HL-60 (cell line): ENCODE measurements around the gene ALPL.

ENCODE experiments used
- DNase-seq, 2 experiments: peaks; one replicate each; pipeline ENCODE4 v3.0.0-alpha.2; 2010 to 2020; ENCODE audit warnings: low read depth in 1 of 2, low spot score in 1 of 2
- H3K27ac ChIP-seq: fragments of 250-450 bp; sonication (Bioruptor Pico); replicated peaks from 2 replicates; pipeline ENCODE4 v1.5.1; 2020; ENCODE audit warnings: mild to moderate bottlenecking, moderate library complexity
- H3K27me3 ChIP-seq: fragments of 250-450 bp; sonication (Bioruptor Pico); 2 replicates; pipeline ENCODE4 v1.5.1; 2021; ENCODE audit warnings: mild to moderate bottlenecking, moderate library complexity; ENCODE audit not compliant: insufficient read depth, poor library complexity, severe bottlenecking
- H3K4me3 ChIP-seq: replicated peaks from 2 replicates; pipeline ENCODE4 v1.5.1; 2011; ENCODE audit warnings: mild to moderate bottlenecking, control low read depth, low read length; ENCODE audit not compliant: insufficient read depth
- CTCF ChIP-seq: IDR thresholded peaks from one replicate; pipeline ENCODE4 v1.5.1; 2011; ENCODE audit warnings: low read length, control low read depth, inconsistent platforms; ENCODE audit not compliant: insufficient read depth
- GABPA ChIP-seq: IDR thresholded peaks from 2 replicates; pipeline ENCODE4 v1.6.1; 2012; ENCODE audit warnings: low read depth
- POLR2AphosphoS5 ChIP-seq: IDR thresholded peaks from 2 replicates; pipeline ENCODE4 v1.6.1; 2012; ENCODE audit warnings: low read depth
- SPI1 ChIP-seq: IDR thresholded peaks from 2 replicates; pipeline ENCODE4 v1.6.1; 2012; ENCODE audit warnings: low read depth, mild to moderate bottlenecking, borderline replicate concordance
- TF ChIP-seq, protein P1 (sequence below): IDR thresholded peaks from 2 replicates; pipeline ENCODE4 v1.6.1; 2012; ENCODE audit warnings: low read depth; ENCODE audit not compliant: insufficient replicate concordance

The ALPL gene

DNA sequence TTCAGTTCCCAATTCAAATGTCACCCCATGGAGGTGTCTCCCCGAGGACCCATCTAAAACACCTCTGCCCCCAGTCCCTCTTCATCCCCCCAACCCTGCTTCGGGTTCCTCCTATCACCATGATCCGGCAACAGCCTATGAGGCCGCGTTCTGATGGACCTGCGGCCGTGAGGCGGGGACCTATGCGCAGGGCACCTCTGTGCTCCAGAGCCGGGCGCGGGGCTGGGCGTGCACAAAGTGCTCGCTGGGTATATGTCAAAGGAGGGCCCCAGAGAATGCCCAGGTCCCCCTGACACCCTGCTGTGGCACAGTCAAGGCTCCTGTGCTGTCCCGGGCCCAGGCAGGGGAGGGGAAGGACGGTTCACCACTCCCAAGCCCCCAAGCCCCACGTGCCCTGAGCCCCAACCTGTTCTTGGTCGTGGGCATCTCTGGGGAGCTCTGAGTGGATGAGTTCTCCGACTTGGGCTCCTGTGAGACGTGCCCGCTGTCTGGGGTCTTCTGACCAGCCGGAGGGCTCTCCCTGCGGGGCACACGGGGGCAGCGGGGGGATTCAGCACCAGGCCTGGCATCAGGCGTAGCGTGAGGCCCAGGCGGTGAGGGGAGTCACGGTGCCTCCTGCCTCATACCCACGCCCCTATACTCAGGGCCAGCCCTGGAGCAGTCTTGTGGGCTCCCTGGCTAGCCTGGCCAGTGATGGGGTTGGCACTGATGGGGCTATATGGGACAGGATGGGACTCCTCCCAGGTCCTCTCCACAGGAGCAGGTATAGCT, 92.2 kb downstream of the ALPL start:
- TF ChIP-seq GABPA (no peak), CTCF (no peak), POLR2AphosphoS5 (no peak), SPI1 (no peak)
- TF ChIP-seq, protein P1, sequence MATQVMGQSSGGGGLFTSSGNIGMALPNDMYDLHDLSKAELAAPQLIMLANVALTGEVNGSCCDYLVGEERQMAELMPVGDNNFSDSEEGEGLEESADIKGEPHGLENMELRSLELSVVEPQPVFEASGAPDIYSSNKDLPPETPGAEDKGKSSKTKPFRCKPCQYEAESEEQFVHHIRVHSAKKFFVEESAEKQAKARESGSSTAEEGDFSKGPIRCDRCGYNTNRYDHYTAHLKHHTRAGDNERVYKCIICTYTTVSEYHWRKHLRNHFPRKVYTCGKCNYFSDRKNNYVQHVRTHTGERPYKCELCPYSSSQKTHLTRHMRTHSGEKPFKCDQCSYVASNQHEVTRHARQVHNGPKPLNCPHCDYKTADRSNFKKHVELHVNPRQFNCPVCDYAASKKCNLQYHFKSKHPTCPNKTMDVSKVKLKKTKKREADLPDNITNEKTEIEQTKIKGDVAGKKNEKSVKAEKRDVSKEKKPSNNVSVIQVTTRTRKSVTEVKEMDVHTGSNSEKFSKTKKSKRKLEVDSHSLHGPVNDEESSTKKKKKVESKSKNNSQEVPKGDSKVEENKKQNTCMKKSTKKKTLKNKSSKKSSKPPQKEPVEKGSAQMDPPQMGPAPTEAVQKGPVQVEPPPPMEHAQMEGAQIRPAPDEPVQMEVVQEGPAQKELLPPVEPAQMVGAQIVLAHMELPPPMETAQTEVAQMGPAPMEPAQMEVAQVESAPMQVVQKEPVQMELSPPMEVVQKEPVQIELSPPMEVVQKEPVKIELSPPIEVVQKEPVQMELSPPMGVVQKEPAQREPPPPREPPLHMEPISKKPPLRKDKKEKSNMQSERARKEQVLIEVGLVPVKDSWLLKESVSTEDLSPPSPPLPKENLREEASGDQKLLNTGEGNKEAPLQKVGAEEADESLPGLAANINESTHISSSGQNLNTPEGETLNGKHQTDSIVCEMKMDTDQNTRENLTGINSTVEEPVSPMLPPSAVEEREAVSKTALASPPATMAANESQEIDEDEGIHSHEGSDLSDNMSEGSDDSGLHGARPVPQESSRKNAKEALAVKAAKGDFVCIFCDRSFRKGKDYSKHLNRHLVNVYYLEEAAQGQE: no peak
- Histone ChIP-seq H3K4me3 (no peak overlapping the region), H3K27me3 (no peaks in the 10 kb centered on the region), H3K27ac (no peak overlapping the region)
- no peak for DNase-seq

DNA sequence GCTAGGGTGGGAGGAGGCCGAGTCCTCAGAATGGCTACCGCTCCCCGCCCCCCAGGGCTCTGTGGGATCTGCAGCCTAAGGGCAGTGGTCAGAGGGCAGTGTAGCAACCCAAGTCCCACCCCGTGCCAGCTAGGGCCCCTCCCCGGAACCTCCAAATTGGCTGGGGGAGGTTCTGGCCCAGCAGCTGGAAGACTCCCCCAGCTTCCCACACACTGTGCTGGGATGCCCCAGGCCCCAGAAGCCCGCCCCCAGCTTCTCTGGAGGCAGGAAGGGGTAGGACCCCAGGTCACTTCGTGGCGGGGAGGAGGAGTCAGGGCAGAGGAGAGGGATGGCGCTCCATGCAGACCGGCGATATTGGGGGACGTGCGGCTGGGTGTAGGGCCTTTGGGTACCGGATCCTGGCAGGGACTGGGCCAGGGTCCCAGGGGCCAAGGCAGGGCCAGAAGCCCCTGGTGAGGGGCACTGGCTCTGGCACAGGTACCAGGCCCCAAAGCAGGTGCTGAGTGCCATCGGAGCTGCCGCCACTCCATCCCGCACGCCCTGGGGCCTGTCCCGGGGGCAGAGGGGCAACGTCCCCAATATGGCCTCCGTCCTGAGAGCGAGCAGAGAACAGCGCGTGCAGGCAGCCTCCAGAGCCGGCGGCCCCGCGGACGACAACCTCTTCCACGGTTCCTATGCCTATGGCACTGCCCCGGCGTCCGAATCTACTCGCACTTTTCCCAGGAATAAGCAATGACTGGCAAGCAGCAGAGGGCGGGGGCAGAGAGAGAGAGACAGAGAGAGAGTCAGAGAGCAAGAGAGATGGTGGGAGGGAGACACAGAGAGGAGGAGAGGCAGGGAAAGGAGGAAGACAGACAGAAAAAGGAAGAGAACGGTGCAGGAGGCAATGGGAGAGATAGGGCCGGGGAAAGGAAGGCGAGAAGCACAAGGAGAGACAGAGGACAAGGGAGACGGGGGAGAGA, 94.2 kb downstream of the ALPL start:
- TF ChIP-seq, protein P1: no peak
- TF ChIP-seq POLR2AphosphoS5 (no peak), SPI1 (no peak), CTCF (no peak), GABPA (no peak)
- no peaks in the 10 kb centered on the region for H3K27me3 ChIP-seq
- no peak overlapping the region for H3K27ac ChIP-seq
- DNase-seq: no peak
- H3K4me3 ChIP-seq: no peak overlapping the region

DNA sequence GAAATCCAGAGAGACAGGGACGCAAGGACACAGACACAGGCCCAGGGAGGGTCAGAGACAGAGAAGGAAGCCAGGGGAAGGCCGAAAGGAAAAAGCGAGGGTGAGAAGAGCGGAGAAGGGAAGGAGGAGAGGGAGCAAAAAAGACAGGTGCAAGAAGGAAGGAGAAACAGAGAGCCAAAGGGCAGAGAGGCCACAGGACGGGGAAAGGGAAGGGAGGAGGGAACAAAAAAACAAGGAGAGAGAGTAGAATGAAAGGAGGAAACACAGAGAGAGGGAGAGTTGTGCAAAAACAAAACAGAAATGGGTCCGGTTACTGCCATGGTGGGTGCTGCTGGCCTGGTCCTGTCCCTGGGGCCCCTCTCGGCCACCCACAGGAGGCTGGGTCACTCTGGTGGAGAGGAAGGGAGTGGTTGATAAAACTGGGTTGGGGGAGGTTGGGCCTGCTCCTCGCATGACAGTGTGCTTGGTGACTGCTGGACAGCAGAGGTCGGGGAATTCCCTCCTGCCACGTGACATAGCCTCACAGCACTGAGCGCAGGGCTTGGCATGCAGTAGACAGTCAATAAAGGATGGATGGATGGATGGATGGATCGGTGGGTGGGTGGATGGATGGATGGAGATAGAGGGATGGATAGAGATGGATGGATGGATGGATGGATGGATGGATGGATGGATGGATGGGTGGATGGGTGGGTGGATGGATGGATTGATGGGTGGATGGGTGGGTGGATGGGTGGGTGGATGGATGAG, 95.2 kb downstream of the ALPL start:
- Histone ChIP-seq H3K4me3 (no peak overlapping the region), H3K27ac (no peak overlapping the region), H3K27me3 (no peaks in the 10 kb centered on the region)
- TF ChIP-seq GABPA: no peak
- no peak for TF ChIP-seq POLR2AphosphoS5
- no peak for TF ChIP-seq CTCF
- TF ChIP-seq, protein P1: no peak
- TF ChIP-seq SPI1: no peak
- no peak for DNase-seq
